HG03060 (cell line): ENCODE measurements around the gene FFAR3.
"Not testable (repeated sequence)": the region's sequence is repeated elsewhere in the genome, so short reads cannot be mapped to it uniquely, and the experiment has no call there.

Experiments
- ATAC-seq: cut with Tn5 transposase; IDR thresholded peaks from one replicate; pipeline ENCODE4 v1.9.1; 2021; ENCODE audit warnings: low read depth, moderate number of reproducible peaks; ENCODE audit not compliant: unreplicated experiment

FFAR3 gene

GRCh38 chr19:35349614-35350521 is 8.4 kb upstream of the FFAR3 start:
- ATAC-seq: no peak

- no peak for ATAC-seq
Measured at GRCh38 chr19:35350591-35350990, 7.7 kb upstream of the FFAR3 start.

- no peak for ATAC-seq
Measured at GRCh38 chr19:35351411-35352176, 6.7 kb upstream of the FFAR3 start.

- ATAC-seq: no peak
Measured at GRCh38 chr19:35352177-35352447, 6.1 kb upstream of the FFAR3 start.

GRCh38 chr19:35352448-35353304 is 5.6 kb upstream of the FFAR3 start:
- no peak for ATAC-seq

- ATAC-seq: no peak
Measured at GRCh38 chr19:35353635-35354034, 4.6 kb upstream of the FFAR3 start.

GRCh38 chr19:35354898-35355297 is 3.4 kb upstream of the FFAR3 start:
- ATAC-seq: no peak

- no peak for ATAC-seq
Measured at GRCh38 chr19:35355791-35356460, 2.3 kb upstream of the FFAR3 start.

GRCh38 chr19:35358834-35359233 is 574 bp downstream of the FFAR3 start:
- ATAC-seq: not testable (repeated sequence)

GRCh38 chr19:35359395-35359794 is 1.1 kb downstream of the FFAR3 start:
- ATAC-seq: not testable (repeated sequence)

- ATAC-seq: not testable (repeated sequence)
Measured at GRCh38 chr19:35360081-35360480, 1.8 kb downstream of the FFAR3 start.

GRCh38 chr19:35360880-35361420 is 2.7 kb downstream of the FFAR3 start:
- ATAC-seq: no peak

GRCh38 chr19:35362261-35363000 is 4.2 kb downstream of the FFAR3 start:
- ATAC-seq: no peak

GRCh38 chr19:35363001-35363590 is 4.8 kb downstream of the FFAR3 start:
- ATAC-seq: no peak

GRCh38 chr19:35363711-35364425 is 5.6 kb downstream of the FFAR3 start:
- ATAC-seq: no peak

GRCh38 chr19:35365303-35365702 is 7.0 kb downstream of the FFAR3 start:
- no peak for ATAC-seq

- no peak for ATAC-seq
Measured at GRCh38 chr19:35368378-35368777, 10.1 kb downstream of the FFAR3 start.

GRCh38 chr19:35369522-35369921 is 11.3 kb downstream of the FFAR3 start:
- no peak for ATAC-seq
